ENCODE measurements around the gene RASEF. TPM values are rescaled to one million over a fixed set of nuclear protein-coding genes. Genes with fewer than 3 reads are reported as not detected.
"Not testable (repeated sequence)": the region's sequence is repeated elsewhere in the genome, so short reads cannot be mapped to it uniquely, and the experiment has no call there.

The RASEF gene
- total RNA-seq, 3 donors from 2014 or later (not counting 1 experiment from before 2014, with no cell fraction given) = not detected

GRCh38 chr9:83081846-83082245 is 18.9 kb upstream of the RASEF start:
- ATAC-seq (no peak), DNase-seq (no peak)
- no peaks in the 10 kb centered on the region for H3K4me1 Mint-ChIP-seq
- Histone ChIP-seq H3K27me3 (ENCODE audit: control insufficient read depth, insufficient read depth, low read length) (no peaks in the 10 kb centered on the region), H3K27ac (ENCODE audit: low read length) (no peak overlapping the region), H3K4me1 (ENCODE audit: control insufficient read depth, insufficient read depth, low read length) (no peaks in the 10 kb centered on the region), H3K36me3 (ENCODE audit: control insufficient read depth, insufficient read depth, low read length) (no peaks in the 10 kb centered on the region), H3K9me3 (ENCODE audit: control insufficient read depth, insufficient read depth, low read length) (peaks cover 3% of the 10 kb centered on the region), H3K4me3 (ENCODE audit: low read length) (no peak overlapping the region)
- WGBS (ENCODE audit: insufficient coverage) = 91% methylated on average over 5 of the region's 6 CpGs
- H3K27ac Mint-ChIP-seq = no peak overlapping the region
- no peak for TF ChIP-seq CTCF (IDR thresholded peaks at IDR 0.05)
- no peaks in the 10 kb centered on the region for H3K9me3 Mint-ChIP-seq
- no peaks in the 10 kb centered on the region for H3K27me3 Mint-ChIP-seq (ENCODE audit: low read depth in 2 of 2)
- H3K36me3 Mint-ChIP-seq = peaks cover 8% of the 10 kb centered on the region
- H3K4me3 Mint-ChIP-seq = no peak overlapping the region
- intact Hi-C loops (cut with micrococcal nuclease) = no loop called here

GRCh38 chr9:83081010-83081409 is 18.1 kb upstream of the RASEF start:
- DNase-seq = no peak
- Histone ChIP-seq H3K9me3 (ENCODE audit: control insufficient read depth, insufficient read depth, low read length) (peaks cover 3% of the 10 kb centered on the region), H3K4me3 (ENCODE audit: low read length) (no peak overlapping the region), H3K27ac (ENCODE audit: low read length) (no peak overlapping the region), H3K27me3 (ENCODE audit: control insufficient read depth, insufficient read depth, low read length) (no peaks in the 10 kb centered on the region), H3K4me1 (ENCODE audit: control insufficient read depth, insufficient read depth, low read length) (no peaks in the 10 kb centered on the region), H3K36me3 (ENCODE audit: control insufficient read depth, insufficient read depth, low read length) (no peaks in the 10 kb centered on the region)
- WGBS (ENCODE audit: insufficient coverage) = 68% methylated on average over 3 of the region's 3 CpGs
- H3K9me3 Mint-ChIP-seq = no peaks in the 10 kb centered on the region
- no peak overlapping the region for H3K4me3 Mint-ChIP-seq
- ATAC-seq = no peak
- intact Hi-C loops (cut with micrococcal nuclease) = no loop called here
- H3K27ac Mint-ChIP-seq = no peak overlapping the region
- peaks cover 8% of the 10 kb centered on the region for H3K36me3 Mint-ChIP-seq
- no peaks in the 10 kb centered on the region for H3K27me3 Mint-ChIP-seq (ENCODE audit: low read depth in 2 of 2)
- TF ChIP-seq CTCF (IDR thresholded peaks at IDR 0.05) = no peak
- no peaks in the 10 kb centered on the region for H3K4me1 Mint-ChIP-seq

GRCh38 chr9:83075932-83076331 is 13.0 kb upstream of the RASEF start:
- DNase-seq; H3K36me3 Mint-ChIP-seq; H3K4me1 Mint-ChIP-seq; intact Hi-C loops (cut with micrococcal nuclease); H3K27ac ChIP-seq (ENCODE audit: low read length); H3K9me3 Mint-ChIP-seq; H3K36me3 ChIP-seq (ENCODE audit: control insufficient read depth, insufficient read depth, low read length); H3K4me3 Mint-ChIP-seq; H3K27me3 ChIP-seq (ENCODE audit: control insufficient read depth, insufficient read depth, low read length); ATAC-seq; H3K4me1 ChIP-seq (ENCODE audit: control insufficient read depth, insufficient read depth, low read length); H3K4me3 ChIP-seq (ENCODE audit: low read length); H3K27me3 Mint-ChIP-seq (ENCODE audit: low read depth in 2 of 2); H3K27ac Mint-ChIP-seq; H3K9me3 ChIP-seq (ENCODE audit: control insufficient read depth, insufficient read depth, low read length): not testable (repeated sequence)
- 88% methylated on average over 6 of the region's 7 CpGs for WGBS (ENCODE audit: insufficient coverage)

GRCh38 chr9:83072498-83072897 is 9.6 kb upstream of the RASEF start:
- H3K4me1 ChIP-seq (ENCODE audit: control insufficient read depth, insufficient read depth, low read length); DNase-seq; H3K36me3 Mint-ChIP-seq; intact Hi-C loops (cut with micrococcal nuclease); H3K9me3 ChIP-seq (ENCODE audit: control insufficient read depth, insufficient read depth, low read length); H3K27me3 ChIP-seq (ENCODE audit: control insufficient read depth, insufficient read depth, low read length); H3K4me3 ChIP-seq (ENCODE audit: low read length); H3K36me3 ChIP-seq (ENCODE audit: control insufficient read depth, insufficient read depth, low read length); H3K27me3 Mint-ChIP-seq (ENCODE audit: low read depth in 2 of 2); H3K27ac Mint-ChIP-seq; H3K27ac ChIP-seq (ENCODE audit: low read length); ATAC-seq; H3K4me1 Mint-ChIP-seq; H3K4me3 Mint-ChIP-seq: not testable (repeated sequence)
- peaks cover 8 to 12% of the 10 kb centered on the region in 2 donors for H3K9me3 Mint-ChIP-seq

- no peaks in the 10 kb centered on the region for H3K9me3 ChIP-seq (ENCODE audit: control insufficient read depth, insufficient read depth, low read length)
- Mint-ChIP-seq H3K36me3 (no peaks in the 10 kb centered on the region), H3K4me1 (no peaks in the 10 kb centered on the region), H3K27me3 (ENCODE audit: low read depth in 2 of 2) (no peaks in the 10 kb centered on the region), H3K4me3 (no peak overlapping the region), H3K27ac (no peak overlapping the region), H3K9me3 (peaks cover 8 to 12% of the 10 kb centered on the region in 2 donors)
- H3K4me3 ChIP-seq (ENCODE audit: low read length) = no peak overlapping the region
- intact Hi-C loops (cut with micrococcal nuclease) = no loop called here
- ATAC-seq (no peak), DNase-seq (no peak)
- no CpG with 5 or more reads among the region's 2 CpGs for WGBS (ENCODE audit: insufficient coverage)
- no peaks in the 10 kb centered on the region for H3K27me3 ChIP-seq (ENCODE audit: control insufficient read depth, insufficient read depth, low read length)
- TF ChIP-seq CTCF (IDR thresholded peaks at IDR 0.05) = no peak
- H3K27ac ChIP-seq (ENCODE audit: low read length) = no peak overlapping the region
- no peaks in the 10 kb centered on the region for H3K4me1 ChIP-seq (ENCODE audit: control insufficient read depth, insufficient read depth, low read length)
- no peaks in the 10 kb centered on the region for H3K36me3 ChIP-seq (ENCODE audit: control insufficient read depth, insufficient read depth, low read length)
These were observed 8.7 kb upstream of the RASEF start for GRCh38 chr9:83071626-83072025.

All from natural killer cell (primary cell).